ENCODE data around the gene PCDHGC5.

The PCDHGC5 gene

DNA sequence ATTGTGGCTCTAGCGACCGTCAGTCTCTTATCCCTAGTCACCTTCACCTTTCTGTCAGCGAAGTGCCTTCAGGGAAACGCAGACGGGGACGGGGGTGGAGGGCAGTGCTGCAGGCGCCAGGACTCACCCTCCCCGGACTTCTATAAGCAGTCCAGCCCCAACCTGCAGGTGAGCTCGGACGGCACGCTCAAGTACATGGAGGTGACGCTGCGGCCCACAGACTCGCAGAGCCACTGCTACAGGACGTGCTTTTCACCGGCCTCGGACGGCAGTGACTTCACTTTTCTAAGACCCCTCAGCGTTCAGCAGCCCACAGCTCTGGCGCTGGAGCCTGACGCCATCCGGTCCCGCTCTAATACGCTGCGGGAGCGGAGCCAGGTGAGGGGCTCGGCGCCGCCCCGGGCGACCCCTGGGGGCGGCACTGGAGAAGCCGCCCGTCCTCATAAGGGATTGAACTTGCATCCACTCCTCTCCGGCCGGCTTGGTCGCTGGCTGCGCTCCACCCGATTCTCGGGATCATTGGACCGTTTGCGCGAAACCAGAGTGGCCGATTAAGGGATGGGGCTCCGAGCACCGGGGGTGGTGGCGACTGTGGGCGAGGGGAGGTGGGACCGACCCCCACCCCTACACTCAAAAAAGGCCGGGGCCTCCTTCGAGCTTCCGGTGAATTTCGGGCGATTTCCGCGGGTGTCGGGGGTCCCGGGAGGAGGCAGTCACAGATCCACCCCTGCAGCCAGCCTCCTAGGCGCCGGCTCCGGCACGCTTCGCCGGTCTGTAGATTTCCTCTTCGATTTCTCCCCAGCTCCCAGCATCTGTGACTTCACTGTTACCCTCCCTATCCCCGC, 2.7 kb downstream of the PCDHGC5 start:
- DNase-seq = no peak

DNA sequence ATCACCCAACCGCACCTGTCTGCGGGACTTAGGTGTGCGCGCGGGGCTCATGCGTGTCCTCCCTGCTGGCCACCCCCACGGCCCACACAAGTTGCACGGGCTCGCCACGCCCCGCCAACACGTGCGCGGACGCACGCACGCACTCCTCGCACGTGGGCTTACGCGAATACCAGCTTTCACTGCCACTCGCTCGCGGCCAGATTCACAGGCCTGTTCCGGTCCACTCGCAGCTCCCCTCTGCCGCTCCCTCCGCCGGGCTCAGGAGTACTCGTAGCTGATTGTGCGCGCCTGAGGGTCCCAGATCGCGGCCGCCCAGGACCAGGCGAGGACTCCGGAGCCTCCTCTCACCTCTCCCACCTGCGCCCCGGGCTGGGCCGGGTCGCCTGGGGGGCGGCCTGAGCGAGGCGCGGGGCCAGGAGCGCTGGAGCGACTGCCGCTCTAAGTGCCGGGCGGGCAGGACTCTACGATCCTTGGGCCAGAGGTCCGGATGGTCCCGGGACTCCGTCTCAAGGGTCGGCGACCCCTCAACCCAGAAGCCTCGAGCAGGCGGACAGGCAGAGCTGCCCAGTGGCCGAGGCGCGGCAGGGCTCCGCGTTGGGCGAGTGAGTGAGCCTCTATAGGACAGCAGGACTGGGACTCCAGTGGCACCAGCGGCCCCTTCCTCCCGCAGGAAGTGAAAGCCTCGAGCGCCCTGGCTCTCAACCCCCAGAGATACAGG, 3.4 kb downstream of the PCDHGC5 start:
- DNase-seq = no peak

- DNase-seq = no peak
Measured at GRCh38 chr5:141493500-141494422, 4.9 kb downstream of the PCDHGC5 start.

GRCh38 chr5:141494761-141495452, 6.0 kb downstream of the PCDHGC5 start:
- DNase-seq = no peak

- no peak for DNase-seq
Measured at GRCh38 chr5:141495453-141495811, 6.6 kb downstream of the PCDHGC5 start.

DNA sequence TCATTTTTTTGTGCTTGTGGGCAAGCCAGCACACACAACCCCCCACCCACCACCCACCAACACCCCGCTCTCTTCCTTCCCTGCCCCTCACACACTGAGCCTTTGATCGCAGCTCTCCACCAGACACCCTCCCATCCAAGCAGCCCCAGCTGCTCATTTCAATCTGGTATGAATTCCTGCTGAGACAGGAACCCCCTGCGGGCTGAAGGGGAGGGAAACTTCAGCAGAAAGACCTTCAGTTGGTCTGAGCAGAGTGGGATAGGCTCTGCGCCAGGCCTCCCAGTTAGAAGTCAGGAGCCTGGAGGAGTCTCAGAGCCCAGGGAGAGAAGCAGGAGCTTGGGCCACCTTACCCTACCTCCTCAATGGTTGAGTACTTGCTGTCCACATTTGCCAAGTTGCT, 7.2 kb downstream of the PCDHGC5 start:
- DNase-seq = no peak

DNA sequence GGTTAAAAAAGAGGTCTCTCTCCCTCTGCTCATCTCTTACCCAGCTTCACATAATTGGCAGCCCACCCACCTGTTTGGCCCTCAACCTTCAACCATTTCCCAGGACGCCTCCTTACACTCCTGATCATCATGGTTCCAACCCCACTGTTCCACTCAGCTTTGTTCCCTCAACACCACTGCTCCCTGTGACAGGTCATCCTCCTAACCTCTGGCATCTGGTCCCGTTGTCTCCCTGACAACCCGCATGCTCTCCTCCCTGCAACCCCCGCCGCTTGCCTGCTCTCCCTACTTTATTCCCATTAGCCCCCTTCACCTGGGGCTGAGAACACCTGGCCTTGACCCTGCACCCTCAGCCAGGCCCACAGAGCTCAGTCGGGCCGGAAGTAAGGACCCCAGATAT, 12.9 kb downstream of the PCDHGC5 start:
- no peak for DNase-seq

DNA sequence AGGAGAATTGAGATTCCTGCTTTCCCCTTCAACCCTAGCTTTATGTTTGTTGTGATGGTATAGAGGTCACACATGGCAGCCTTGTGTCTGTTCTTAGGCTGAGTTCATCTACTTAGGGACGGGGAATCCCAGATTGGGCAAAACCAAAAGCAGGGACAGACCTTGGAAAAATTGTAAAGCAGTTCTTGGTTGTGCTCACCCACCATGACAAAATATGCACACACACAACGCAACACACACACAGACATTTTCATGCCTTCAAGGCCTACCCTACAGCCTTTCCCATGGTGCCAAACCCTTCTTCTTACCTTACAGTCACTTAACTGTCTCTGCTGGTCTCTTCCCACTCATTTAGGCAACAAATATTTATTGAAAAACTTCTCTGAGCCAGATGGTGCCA, 14.8 kb downstream of the PCDHGC5 start:
- DNase-seq = no peak

- no peak for DNase-seq
Measured at GRCh38 chr5:141504216-141504615, 15.3 kb downstream of the PCDHGC5 start.

DNA sequence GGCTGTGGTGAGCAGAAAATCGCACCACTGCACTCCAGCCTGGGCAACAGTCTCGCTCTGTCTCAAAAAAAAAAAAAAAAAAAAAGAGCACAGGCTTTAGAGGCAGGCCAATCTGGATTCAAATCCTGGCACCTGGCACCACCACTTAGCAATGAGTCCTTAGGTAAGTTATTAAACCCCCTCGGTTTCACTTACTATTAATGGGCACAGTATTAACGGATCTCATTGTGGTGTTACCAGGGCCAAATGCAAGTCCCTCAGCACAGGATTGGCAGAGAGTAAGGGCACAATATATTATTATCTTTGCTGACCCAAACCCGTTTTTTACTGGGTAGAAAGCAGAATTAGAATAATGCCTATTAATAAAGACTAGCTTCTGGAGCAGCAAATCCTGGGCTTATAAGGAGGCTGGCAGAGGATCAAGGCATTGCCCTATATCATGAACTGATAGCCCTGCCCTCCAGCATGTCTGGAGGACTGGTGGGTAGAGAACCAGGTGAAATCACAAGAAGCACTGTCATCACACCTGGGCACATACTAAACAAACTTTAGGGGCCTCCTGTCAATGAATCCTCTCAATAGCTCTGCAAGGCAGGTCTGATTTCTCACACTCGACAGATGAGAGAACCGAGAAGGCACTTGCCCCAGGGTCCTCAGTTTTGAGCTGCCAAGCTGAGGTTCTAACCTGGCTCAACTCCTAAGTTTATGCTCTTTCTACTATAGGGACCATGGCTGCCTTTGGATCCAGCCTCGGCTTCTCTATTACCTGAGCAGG, 17.7 kb downstream of the PCDHGC5 start:
- DNase-seq = no peak

DNA sequence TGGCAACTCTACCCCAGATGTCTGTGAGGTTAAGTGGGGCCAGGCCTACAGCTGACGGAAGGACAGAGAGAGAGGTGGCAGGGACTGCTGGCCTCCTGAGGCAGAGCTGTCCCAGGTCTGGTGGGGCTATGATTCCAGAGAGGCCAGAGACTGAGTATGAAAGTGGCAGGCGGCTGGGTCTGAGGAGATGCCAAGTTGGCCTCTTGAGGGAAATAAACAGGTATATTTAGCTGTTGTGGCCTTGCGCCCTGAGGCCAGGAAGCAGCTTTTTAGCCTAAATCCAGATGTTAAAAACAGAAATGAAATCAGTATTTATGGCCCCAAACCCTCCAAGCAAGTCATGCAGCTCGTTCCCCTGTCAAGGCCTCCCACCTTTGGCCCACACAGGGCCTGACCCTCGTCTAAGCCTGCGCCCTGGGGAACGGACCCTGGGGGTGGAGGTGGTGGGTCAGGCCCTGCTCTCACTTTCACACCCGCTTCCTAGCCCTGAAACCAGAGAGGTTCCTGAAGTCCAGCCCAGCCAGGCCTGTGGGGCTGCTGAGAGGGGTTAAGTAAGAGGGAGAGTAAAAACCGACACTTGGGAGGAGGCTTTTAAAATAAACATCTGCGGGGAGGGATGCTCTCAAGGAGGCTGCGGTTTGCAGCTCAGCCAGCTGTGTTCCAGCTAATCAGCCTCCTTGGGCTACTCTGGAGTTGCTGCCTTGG, 18.7 kb downstream of the PCDHGC5 start:
- no peak for DNase-seq

GRCh38 chr5:141508440-141508797, 19.5 kb downstream of the PCDHGC5 start:
- no peak for DNase-seq

- no peak for DNase-seq
Measured at GRCh38 chr5:141508798-141509611, 20.1 kb downstream of the PCDHGC5 start.

DNA sequence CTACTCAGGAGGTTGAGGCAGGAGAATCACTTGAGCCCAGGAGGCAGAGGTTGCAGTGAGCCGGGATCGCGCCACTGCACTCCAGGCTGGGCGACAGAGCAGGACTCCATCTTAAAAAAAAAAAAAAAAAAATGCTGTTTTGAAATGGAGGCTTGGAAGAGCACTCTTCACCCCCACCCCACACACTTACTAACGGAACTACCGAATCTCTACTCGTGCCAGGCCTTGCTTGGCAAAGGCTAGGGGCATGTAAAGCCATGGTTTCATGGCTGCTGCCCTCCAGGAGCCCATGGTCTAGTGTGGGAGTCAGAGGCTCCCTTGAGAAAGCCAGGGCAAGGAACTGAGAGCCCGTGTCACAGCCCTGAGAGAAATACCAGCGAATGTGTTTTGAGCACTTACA, 21.3 kb downstream of the PCDHGC5 start:
- DNase-seq = no peak

- no peak for DNase-seq
Measured at GRCh38 chr5:141510850-141511601, 22.1 kb downstream of the PCDHGC5 start.

DNA sequence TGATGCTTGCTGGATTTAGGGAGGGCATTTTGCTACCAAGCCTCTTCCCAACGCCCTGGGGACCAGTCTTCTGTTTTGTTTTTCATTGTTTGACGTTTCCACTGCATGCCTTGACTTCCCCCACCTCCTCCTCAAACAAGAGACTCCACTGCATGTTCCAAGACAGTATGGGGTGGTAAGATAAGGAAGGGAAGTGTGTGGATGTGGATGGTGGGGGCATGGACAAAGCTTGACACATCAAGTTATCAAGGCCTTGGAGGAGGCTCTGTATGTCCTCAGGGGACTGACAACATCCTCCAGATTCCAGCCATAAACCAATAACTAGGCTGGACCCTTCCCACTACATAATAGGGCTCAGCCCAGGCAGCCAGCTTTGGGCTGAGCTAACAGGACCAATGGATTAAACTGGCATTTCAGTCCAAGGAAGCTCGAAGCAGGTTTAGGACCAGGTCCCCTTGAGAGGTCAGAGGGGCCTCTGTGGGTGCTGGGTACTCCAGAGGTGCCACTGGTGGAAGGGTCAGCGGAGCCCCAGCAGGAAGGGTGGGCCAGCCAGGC, 23.0 kb downstream of the PCDHGC5 start:
- DNase-seq = no peak

- DNase-seq = no peak
Measured at GRCh38 chr5:141512390-141512910, 23.6 kb downstream of the PCDHGC5 start.

DNA sequence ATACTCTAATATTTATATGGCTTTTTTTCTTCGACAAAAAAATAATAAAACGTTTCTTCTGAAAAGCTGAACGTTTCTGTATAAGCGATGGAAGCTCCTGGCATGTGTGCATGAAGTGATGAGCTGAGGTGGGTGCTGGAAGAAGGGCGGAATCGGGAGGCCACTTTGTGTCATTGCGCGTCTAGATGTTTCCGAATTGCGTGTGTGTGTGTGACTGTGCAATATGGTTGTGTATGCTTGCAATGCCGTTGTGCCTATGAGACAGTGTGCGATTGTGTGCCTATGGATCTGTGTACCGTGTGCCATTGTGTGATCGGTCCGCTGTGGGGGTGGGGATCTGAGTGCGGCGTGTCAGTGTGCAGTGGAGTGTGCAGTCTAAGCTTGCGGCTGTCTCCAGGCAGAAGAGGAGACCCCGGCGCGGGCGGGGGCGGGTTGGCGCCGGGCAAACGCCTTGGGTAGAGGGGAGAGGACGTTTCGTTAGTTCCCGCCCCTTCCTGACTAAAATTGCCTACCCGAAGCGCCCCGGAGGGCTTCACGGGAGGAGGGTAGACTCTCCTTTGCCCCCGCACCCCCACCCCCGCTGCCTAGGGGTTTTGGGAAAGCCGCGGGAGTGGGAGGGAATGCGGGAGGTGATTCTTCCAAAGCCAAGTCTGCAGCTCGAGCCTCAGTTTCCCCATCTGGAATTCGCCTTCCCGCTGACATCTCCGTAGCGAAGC, 24.2 kb downstream of the PCDHGC5 start:
- no peak for DNase-seq
